GM18870 (cell line): ENCODE measurements around the gene MAP1B.
"Not testable (repeated sequence)": the region's sequence is repeated elsewhere in the genome, so short reads cannot be mapped to it uniquely, and the experiment has no call there.

Experiments
- ATAC-seq: cut with Tn5 transposase; IDR thresholded peaks from one replicate; pipeline ENCODE4 v1.9.1; 2021; ENCODE audit warnings: moderate library complexity; ENCODE audit not compliant: unreplicated experiment

MAP1B gene

GRCh38 chr5:72159501-72159911 lies 52.2 kb downstream of the MAP1B start:
- no peak for ATAC-seq

DNA sequence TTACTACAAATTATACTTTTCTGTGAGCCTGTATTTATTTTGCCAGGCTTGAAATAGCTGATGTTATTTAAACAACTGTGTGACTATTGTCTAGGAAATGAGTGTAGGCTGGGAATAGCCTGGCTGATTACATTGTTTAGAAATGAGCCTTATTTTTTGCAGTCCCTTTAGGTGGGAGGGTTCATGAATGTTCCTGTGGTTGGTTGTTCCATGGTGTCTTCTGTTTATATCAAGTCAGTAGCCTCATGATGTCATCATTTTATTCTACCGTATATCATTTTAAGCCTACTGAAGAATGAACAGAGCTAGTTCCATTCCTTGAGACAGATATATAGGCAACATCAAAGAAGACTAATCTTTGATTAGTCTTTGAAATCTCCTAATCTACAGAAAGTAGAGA lies 53.1 kb downstream of the MAP1B start:
- ATAC-seq: no peak

DNA sequence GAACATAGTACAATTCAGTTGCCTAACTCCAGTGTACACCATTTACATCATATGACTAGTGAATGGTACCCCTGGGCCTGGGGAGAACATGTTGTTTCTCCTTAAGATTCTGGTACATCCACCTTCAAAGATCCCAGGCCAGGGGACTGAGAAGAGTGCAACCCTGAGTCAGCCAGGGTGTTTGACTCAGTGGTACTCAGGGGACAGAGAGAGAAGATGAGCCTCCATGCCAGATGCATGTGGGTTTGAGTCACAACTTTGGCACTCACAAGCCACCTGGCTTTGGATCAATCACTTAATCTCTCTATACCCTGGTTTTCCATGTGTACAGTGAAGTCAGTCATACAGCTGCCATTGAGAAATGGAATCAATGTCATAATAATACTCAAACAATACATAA lies 53.7 kb downstream of the MAP1B start:
- ATAC-seq: no peak

- ATAC-seq: no peak
Observed at GRCh38 chr5:72161951-72162350, 54.7 kb downstream of the MAP1B start.

DNA sequence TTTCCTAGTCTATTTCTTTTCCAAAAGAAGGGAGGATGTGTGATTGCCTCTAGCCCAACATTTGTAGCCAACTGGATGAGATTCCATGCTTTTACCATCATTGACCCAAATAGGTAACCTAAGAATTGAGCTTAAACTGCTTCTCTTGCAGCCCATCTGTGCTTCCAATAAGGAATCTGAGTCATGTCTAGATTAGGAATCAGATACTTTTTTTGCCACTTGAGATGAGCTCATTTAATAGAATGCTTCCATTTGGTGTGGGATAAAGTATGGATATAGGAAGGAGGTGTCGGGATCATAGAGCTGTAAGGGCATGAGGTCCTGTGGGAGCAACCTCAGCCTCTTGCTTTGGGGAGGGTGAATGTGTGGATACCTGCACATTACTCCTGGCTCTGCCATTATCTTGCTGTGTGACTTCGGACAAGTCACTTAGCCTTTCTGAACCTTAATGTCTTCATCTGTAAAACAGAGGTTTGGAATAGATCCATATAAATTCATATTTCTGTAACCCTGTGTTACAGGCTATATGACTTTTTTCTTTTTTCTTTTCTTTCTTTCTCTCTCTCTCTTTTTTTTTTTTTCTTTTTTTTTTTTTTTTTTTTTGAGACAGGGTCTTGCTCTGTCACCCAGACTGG lies 56.2 kb downstream of the MAP1B start:
- no peak for ATAC-seq

GRCh38 chr5:72166070-72166979 lies 59.0 kb downstream of the MAP1B start:
- no peak for ATAC-seq

DNA sequence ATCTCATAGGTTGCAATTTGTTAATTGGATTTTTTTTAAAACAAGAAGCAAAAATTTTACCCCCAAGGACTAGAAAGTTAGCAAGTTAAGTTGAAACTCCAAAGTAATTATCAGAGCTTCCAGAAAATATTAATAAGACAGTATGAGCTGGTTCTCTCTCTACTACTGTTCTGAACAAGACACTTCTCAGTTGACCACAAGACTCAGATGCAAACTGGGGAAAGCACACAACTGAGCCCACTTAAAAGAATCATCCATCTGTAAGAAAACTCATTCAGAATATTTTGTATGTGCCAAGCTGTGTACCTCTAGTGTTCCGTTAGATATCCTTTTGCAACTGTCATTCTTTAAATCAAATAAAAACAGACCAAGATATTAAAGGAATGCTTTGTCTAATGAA lies 60.0 kb downstream of the MAP1B start:
- ATAC-seq: no peak

- ATAC-seq: no peak
Observed at GRCh38 chr5:72167804-72168203, 60.5 kb downstream of the MAP1B start.

GRCh38 chr5:72170101-72170500 lies 62.8 kb downstream of the MAP1B start:
- no peak for ATAC-seq

DNA sequence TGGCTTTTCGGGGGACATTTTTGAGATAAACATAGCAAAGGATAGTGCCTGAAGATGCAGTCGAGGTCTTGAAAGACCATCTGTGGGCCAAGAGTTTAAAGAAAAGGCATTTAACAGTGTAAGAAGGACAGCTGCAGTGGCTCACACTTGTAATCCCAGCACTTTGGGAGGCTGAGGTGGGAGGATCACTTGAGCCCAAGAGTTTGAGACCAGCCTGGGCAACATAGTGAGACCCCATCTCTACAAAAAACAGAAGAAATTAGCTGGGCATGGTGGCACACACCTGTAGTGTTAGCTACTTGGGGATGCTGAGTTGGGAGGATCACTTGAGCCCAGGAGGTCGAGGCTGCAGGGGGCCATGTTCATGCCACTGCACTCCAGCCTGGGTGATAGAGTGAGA lies 63.9 kb downstream of the MAP1B start:
- ATAC-seq: not testable (repeated sequence)

GRCh38 chr5:72171667-72172066 lies 64.4 kb downstream of the MAP1B start:
- no peak for ATAC-seq

DNA sequence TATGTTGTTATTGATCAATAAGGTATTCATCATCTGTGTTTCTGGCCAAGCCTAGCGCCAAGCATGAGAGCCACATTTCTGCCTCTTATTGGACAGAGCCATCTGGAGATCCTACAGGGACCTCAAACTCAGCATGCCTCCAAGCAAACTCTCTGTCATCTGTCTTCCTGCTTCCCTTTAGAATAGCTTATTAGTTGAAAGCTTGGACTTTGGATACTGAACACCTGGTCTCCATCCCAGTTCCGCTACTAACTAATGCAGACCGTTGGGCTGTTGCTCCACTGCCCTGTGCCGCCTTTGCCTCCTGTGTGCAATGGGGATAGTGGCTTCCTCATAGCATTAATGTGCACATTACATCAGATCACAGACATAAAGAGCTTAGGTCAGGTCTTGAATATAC lies 65.5 kb downstream of the MAP1B start:
- no peak for ATAC-seq

DNA sequence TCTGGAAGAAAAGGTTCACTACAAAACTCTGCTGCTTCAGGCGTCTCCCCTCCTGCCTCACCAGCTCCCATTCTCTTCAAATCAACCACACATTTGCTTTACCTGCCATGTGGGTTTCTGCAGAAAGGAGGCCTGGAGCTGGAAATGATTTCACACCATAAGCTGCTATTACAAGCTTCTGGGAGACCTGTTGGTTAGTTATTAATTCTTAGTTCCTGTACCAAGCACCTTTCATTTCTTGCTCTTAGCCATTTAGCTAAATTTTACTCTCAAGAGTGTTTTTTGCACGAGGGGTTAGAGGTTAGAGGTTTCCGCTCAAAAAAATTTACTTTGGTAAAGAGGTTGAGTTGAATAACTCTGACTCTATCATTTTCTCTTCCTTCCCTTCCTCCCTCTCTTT lies 70.3 kb downstream of the MAP1B start:
- peak; percentile 74 for ATAC-seq

DNA sequence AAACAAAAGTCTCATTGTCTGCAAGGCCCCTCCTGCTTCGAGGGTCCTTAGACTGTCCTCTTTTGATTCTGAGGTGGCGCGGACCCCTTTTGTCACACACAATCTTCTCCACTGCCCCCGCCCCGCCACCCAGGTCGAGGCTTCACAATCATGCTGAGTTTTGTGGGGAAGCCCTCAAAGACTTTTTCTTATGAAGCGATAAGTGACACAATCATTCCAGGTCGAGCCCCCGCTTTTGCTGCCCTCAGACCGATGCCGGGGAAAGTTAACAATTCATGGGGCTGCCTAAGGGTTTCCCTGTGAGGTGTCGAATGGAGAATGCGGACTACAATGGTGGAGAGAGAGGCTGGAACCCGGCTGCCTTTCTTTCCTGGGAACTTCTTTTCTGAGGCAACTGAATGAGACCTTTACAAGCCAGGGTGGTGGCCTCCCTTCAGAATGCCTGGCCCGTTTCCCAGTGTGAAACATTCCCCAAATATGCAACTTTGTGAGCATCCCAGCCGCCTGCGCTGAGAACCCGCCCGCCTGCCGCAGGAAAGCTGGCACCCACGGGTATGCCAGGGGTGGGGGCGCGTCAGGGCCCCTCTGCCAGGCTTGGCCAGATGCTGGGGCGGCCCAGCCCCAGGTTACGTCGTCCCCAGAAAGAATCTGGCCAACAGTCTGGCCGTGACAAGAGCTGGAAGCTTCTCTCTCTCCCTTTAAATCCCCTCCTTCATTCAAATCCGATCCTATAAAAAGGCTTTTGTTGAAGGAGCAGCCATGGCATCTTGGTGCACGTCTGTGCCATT lies 71.9 kb downstream of the MAP1B start:
- no peak for ATAC-seq

DNA sequence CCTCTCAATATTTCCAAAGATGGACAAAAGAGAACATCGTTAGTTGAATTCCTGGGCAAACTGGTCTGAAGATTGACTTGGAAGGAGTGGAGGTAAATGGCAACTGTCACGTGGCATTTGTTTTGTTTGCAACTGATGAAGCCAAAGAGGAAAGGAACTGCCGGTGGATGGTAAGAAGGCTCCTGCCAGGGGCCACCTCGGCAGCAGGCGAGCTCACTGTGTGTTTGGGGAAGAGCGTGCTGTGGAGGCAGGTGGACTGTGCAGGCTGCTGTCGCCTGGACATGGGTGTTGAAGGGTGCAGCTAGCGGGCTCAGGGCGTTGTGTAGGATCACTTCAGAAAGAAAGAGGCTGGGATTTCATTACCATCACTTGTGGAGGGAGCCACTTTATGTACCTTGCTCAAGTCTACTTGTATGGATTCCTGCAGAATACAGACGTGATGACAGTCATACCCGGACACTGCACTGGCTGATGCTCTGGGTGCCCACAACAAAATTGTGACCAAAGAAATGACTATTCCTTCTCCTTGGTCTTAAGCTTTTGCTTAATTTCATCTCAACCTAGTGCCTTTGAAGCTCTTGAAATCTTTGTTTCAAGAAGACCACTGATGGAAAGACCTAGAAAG lies 72.7 kb downstream of the MAP1B start:
- no peak for ATAC-seq

DNA sequence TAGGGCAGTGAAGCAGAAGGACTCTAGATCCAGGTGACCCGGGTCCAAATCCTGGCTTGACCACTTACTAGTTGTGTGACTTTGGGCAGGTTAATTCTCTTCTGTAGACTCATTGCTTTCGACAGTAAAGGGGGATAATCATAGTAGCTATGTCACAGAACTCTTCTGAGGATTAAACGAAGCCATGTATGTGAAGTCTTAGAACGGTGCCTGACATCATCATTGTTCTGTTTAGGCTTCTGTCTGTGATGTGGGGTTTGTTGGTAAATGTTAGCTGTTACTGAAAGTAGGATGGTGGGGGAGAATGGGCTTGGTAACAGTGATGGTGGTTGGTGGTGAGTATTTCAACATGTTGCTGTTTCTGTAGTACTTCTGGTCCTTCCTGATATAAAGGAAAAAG lies 73.7 kb downstream of the MAP1B start:
- ATAC-seq: no peak

GRCh38 chr5:72182686-72183085 lies 75.4 kb downstream of the MAP1B start:
- no peak for ATAC-seq

- ATAC-seq: no peak
Observed at GRCh38 chr5:72183101-72183520, 75.8 kb downstream of the MAP1B start.

DNA sequence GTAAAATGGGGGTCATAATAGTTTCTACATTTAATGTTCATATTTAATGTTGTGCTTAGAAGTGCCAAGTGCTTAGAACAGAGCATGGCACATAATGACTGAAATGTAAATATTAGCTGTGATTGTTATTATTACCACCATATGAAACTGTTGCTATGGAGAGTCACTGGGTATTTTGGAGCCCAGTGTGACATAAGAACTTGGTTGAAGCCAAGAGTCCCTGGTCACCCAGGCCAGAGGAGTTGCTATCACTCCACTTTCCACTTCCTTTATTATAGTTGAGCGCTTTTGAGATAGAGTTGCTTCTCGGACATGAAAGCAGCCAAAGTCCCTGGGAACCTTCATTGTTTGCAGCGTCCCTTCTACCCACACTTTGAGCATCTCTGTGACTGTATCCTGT lies 77.1 kb downstream of the MAP1B start:
- no peak for ATAC-seq

DNA sequence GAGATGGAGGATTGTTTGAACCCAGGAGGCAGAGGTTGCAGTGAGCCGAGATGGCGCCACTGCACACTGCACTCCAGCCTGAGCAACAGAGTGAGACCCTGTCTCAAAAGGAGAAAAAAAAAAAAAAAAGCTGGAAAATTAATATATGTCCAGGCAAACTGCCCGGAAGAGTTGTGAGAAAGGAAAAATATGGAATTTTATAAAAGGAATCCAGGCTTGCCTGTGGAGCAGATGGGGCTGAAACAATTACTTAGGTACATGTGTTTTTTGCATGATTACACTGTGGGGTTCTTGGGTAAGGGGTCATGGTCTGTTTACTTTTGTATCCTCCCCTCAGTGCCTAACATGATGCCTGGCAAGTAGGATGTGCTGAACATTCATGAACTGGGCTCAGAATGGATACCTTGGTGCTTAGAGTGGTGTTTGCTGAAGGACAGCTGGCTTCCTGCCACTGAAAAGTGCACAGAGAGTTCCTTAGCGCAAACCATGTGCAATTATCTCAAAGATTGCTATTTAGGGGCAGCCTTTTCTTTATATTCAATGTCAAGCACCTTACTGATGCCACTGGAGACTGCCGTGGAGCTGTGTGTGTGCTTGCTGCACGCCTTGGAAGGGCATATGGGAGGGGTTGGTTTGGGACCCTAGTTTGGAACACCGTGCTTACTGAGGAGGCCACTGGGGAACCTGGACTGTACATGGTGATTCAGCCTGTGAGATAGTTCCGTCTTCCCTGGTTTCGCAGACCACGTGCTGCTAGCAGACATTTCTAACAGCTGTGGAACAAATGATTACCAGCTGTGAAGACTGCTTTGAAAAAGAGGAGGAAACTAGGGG lies 78.4 kb downstream of the MAP1B start:
- ATAC-seq: no peak
